GM23338 (cell line): ENCODE results near the gene PIK3CG.

Experiments used
- CREB1 ChIP-seq: fragments of 250-450 bp; sonication (Bioruptor Pico); IDR thresholded peaks from 2 replicates; pipeline ENCODE4 v1.5.0; 2020; ENCODE audit warnings: low read depth, mild to moderate bottlenecking, moderate library complexity
- EZH2 ChIP-seq: fragments of 200-600 bp; sonication (generic); IDR thresholded peaks from one replicate; pipeline ENCODE4 v1.8.0; 2017; ENCODE audit warnings: antibody characterized with exemption, mild to moderate bottlenecking, low read depth; ENCODE audit not compliant: unreplicated experiment
- EZH2phosphoT487 ChIP-seq: fragments of 200-600 bp; sonication (generic); IDR thresholded peaks from one replicate; pipeline ENCODE4 v1.8.1; 2018; ENCODE audit warnings: antibody characterized with exemption; ENCODE audit not compliant: unreplicated experiment
- NANOG ChIP-seq: IDR thresholded peaks from 2 replicates; pipeline ENCODE4 v1.6.1; 2016; ENCODE audit warnings: antibody characterized with exemption, borderline replicate concordance
- POLR2AphosphoS5 ChIP-seq: IDR thresholded peaks from 2 replicates; pipeline ENCODE4 v1.6.1; 2016; ENCODE audit warnings: antibody characterized with exemption, low read depth
- REST ChIP-seq: IDR thresholded peaks from one replicate; pipeline ENCODE4 v1.6.1; 2018; ENCODE audit warnings: antibody characterized with exemption; ENCODE audit not compliant: unreplicated experiment
- ZNF114 ChIP-seq: fragments of 250-450 bp; sonication (Bioruptor Pico); IDR thresholded peaks from 2 replicates; pipeline ENCODE4 v1.5.0; 2020; ENCODE audit warnings: mild to moderate bottlenecking, moderate library complexity
- TF ChIP-seq, protein P1 (sequence below), 2 experiments: fragments of 200-600 bp in 1 of 2; sonication (generic) in 1 of 2; conservative IDR thresholded peaks; 2 replicates each; pipeline versions ENCODE4 v1.5.1 to v1.6.1; 2016 to 2017; ENCODE audit warnings: antibody characterized with exemption in 2 of 2, low read depth in 2 of 2, mild to moderate bottlenecking in 2 of 2, moderate library complexity in 1 of 2
- TF ChIP-seq, protein P2 (sequence below): IDR thresholded peaks from 2 replicates; pipeline ENCODE4 v1.6.1; 2016; ENCODE audit warnings: antibody characterized with exemption
- TF ChIP-seq, protein P3 (sequence below): fragments of 250-450 bp; sonication (Bioruptor Pico); IDR thresholded peaks from 2 replicates; pipeline ENCODE4 v1.5.0; 2020; ENCODE audit warnings: mild to moderate bottlenecking, moderate library complexity

DNA sequence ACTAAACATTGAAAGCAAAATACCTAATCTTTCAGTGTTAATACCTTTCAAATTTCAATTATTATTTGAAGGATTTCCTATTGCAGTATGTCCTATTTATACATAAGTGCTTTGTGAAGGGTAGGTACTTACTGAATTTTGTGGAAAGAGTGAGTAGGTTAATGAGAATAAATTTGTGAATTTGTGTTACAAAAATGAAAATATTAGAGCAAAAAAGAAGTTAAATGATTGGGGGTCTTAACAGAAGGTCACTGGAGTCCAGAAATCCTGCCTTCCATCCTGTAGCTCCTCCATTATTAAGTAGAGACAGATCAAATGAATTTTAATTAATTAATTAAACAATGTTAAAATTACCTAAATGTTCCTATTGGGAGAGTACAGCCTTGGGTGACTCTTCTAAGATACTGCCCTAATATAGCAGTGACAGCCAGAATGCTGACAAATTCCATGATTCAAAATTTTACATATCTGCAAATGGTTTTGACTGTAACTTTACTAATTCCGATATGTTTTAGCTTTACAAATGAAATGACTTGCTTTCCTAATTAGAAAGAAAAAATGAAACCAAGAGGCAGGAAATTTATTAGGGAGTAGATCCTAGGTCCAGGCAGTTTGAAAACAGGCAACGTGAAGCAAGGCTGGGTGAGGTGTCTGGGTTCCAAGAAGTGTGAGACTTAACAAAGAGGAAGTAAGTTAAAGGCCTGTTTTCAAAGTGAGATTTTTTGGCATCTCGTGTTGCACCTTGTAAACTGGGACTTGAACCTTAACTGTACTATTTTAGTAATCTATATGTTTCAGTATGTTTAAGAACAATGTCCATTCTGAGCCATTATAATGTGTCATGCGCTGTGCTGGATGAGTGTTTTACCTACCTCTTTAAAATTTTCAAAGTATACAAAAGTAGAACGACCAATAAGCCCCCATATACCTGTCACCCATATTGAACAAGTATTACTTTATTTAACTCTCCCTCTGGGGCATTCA lies 1.5 kb downstream of the PIK3CG start:
- TF ChIP-seq, protein P1, sequence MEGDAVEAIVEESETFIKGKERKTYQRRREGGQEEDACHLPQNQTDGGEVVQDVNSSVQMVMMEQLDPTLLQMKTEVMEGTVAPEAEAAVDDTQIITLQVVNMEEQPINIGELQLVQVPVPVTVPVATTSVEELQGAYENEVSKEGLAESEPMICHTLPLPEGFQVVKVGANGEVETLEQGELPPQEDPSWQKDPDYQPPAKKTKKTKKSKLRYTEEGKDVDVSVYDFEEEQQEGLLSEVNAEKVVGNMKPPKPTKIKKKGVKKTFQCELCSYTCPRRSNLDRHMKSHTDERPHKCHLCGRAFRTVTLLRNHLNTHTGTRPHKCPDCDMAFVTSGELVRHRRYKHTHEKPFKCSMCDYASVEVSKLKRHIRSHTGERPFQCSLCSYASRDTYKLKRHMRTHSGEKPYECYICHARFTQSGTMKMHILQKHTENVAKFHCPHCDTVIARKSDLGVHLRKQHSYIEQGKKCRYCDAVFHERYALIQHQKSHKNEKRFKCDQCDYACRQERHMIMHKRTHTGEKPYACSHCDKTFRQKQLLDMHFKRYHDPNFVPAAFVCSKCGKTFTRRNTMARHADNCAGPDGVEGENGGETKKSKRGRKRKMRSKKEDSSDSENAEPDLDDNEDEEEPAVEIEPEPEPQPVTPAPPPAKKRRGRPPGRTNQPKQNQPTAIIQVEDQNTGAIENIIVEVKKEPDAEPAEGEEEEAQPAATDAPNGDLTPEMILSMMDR (conservative IDR thresholded peaks at IDR 0.05; ENCODE audit: low read depth in 2 of 2), result no peak
- no peak for TF ChIP-seq NANOG
- no peak for TF ChIP-seq REST
- TF ChIP-seq POLR2AphosphoS5, result no peak
- no peak for TF ChIP-seq ZNF114 (CRISPR knock-in tag)
- no peak for TF ChIP-seq EZH2
- no peak for TF ChIP-seq EZH2phosphoT487
- TF ChIP-seq, protein P2, sequence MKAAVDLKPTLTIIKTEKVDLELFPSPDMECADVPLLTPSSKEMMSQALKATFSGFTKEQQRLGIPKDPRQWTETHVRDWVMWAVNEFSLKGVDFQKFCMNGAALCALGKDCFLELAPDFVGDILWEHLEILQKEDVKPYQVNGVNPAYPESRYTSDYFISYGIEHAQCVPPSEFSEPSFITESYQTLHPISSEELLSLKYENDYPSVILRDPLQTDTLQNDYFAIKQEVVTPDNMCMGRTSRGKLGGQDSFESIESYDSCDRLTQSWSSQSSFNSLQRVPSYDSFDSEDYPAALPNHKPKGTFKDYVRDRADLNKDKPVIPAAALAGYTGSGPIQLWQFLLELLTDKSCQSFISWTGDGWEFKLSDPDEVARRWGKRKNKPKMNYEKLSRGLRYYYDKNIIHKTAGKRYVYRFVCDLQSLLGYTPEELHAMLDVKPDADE, result no peak
- no peak for TF ChIP-seq CREB1 (CRISPR knock-in tag)
- TF ChIP-seq, protein P3, sequence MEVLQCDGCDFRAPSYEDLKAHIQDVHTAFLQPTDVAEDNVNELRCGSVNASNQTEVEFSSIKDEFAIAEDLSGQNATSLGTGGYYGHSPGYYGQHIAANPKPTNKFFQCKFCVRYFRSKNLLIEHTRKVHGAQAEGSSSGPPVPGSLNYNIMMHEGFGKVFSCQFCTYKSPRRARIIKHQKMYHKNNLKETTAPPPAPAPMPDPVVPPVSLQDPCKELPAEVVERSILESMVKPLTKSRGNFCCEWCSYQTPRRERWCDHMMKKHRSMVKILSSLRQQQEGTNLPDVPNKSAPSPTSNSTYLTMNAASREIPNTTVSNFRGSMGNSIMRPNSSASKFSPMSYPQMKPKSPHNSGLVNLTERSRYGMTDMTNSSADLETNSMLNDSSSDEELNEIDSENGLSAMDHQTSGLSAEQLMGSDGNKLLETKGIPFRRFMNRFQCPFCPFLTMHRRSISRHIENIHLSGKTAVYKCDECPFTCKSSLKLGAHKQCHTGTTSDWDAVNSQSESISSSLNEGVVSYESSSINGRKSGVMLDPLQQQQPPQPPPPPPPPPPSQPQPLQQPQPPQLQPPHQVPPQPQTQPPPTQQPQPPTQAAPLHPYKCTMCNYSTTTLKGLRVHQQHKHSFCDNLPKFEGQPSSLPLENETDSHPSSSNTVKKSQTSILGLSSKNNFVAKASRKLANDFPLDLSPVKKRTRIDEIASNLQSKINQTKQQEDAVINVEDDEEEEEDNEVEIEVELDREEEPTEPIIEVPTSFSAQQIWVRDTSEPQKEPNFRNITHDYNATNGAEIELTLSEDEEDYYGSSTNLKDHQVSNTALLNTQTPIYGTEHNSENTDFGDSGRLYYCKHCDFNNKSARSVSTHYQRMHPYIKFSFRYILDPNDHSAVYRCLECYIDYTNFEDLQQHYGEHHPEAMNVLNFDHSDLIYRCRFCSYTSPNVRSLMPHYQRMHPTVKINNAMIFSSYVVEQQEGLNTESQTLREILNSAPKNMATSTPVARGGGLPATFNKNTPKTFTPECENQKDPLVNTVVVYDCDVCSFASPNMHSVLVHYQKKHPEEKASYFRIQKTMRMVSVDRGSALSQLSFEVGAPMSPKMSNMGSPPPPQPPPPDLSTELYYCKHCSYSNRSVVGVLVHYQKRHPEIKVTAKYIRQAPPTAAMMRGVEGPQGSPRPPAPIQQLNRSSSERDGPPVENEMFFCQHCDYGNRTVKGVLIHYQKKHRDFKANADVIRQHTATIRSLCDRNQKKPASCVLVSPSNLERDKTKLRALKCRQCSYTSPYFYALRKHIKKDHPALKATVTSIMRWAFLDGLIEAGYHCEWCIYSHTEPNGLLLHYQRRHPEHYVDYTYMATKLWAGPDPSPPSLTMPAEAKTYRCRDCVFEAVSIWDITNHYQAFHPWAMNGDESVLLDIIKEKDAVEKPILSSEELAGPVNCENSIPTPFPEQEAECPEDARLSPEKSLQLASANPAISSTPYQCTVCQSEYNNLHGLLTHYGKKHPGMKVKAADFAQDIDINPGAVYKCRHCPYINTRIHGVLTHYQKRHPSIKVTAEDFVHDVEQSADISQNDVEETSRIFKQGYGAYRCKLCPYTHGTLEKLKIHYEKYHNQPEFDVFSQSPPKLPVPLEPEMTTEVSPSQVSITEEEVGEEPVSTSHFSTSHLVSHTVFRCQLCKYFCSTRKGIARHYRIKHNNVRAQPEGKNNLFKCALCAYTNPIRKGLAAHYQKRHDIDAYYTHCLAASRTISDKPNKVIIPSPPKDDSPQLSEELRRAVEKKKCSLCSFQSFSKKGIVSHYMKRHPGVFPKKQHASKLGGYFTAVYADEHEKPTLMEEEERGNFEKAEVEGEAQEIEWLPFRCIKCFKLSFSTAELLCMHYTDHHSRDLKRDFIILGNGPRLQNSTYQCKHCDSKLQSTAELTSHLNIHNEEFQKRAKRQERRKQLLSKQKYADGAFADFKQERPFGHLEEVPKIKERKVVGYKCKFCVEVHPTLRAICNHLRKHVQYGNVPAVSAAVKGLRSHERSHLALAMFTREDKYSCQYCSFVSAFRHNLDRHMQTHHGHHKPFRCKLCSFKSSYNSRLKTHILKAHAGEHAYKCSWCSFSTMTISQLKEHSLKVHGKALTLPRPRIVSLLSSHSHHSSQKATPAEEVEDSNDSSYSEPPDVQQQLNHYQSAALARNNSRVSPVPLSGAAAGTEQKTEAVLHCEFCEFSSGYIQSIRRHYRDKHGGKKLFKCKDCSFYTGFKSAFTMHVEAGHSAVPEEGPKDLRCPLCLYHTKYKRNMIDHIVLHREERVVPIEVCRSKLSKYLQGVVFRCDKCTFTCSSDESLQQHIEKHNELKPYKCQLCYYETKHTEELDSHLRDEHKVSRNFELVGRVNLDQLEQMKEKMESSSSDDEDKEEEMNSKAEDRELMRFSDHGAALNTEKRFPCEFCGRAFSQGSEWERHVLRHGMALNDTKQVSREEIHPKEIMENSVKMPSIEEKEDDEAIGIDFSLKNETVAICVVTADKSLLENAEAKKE (CRISPR knock-in tag), result no peak
